IPS-18a (cell line): ENCODE data around the gene TIE1.

ENCODE experiments used
- H3K27ac ChIP-seq: one replicate; pipeline ENCODE4 v1.5.1; 2013; ENCODE audit warnings: low read length
- H3K27me3 ChIP-seq: one replicate; pipeline ENCODE4 v1.6.1; 2013; ENCODE audit warnings: mild to moderate bottlenecking, low read length; ENCODE audit not compliant: control insufficient read depth, insufficient read depth
- H3K36me3 ChIP-seq: one replicate; pipeline ENCODE4 v1.6.1; 2013; ENCODE audit warnings: low read depth, low read length; ENCODE audit not compliant: control insufficient read depth
- H3K4me1 ChIP-seq: one replicate; pipeline ENCODE4 v1.6.1; 2013; ENCODE audit warnings: low read depth, low read length; ENCODE audit not compliant: control insufficient read depth
- H3K4me3 ChIP-seq: one replicate; pipeline ENCODE4 v1.5.1; 2013; ENCODE audit warnings: low read length
- H3K9ac ChIP-seq: one replicate; pipeline ENCODE4 v1.6.1; 2013; ENCODE audit warnings: mild to moderate bottlenecking, low read length, moderate library complexity
- H3K9me3 ChIP-seq: one replicate; pipeline ENCODE4 v1.6.1; 2013; ENCODE audit warnings: low read depth, low read length; ENCODE audit not compliant: control insufficient read depth

The TIE1 gene

DNA sequence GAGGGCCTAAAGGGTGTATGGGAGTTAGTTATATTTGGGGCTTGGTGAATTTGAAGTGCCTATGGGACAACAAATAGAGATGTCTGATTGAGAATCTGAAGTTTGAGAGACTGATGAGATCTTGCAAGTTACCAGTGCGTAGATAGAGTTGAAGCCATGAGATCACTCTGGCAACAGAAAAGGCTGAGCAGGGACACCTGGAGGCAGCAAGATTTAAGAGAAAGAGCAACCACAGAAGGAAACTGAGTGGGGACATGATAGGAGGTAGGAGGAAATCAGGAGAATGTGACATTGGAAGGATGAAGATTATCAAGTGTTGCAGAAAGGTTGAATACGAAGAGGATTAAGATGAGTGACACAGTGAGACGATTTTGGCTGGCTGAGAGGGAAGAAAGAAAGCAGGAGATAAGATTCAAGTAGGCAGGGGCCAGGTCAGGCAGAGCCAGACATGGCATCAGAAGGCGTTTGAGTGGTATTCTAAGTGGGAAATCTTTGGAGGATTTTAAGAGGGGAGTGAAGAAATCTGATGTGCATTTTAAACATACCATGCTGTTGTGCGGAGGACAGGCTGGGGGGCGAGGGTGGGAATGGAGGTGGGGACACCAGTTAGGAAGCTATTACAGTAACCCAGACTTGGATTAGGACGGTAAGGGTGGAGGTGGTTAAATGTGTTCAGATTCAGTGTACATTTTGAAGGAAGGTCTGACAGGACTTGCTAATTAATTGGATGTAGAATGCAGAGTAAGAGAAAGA is 33.8 kb downstream of the TIE1 start:
- peaks cover 7% of the 10 kb centered on the region for H3K4me1 ChIP-seq
- H3K4me3 ChIP-seq: no peak overlapping the region
- no peak overlapping the region for H3K27ac ChIP-seq
- no peaks in the 10 kb centered on the region for H3K27me3 ChIP-seq
- H3K9ac ChIP-seq: no peak overlapping the region
- no peaks in the 10 kb centered on the region for H3K9me3 ChIP-seq
- no peaks in the 10 kb centered on the region for H3K36me3 ChIP-seq

DNA sequence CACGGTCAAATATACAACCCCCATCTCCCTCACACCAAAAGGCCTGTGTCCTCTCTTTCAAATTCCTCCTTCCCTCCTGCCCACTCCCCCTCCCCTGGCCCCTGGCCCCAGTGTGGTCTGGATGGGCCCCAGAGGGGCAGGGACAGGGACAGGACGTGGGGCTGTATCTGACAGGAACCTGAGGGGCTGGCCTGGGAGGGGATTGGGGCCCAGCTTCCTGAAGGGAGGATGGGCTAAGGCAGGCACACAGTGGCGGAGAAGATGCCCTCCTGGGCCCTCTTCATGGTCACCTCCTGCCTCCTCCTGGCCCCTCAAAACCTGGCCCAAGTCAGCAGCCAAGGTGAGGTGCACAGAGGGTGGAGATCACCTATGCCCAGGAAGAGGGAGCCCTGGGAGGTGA is 36.8 kb downstream of the TIE1 start, which contains the start of gene MPL:
Gene MPL, plus strand, starts transcription at position 231 of the 400 bp plus-strand sequence. Its CDS starts 31 bp downstream, at position 262.
- Histone ChIP-seq H3K9me3 (no peaks in the 10 kb centered on the region), H3K27ac (no peak within 1 kb of the TSS)

DNA sequence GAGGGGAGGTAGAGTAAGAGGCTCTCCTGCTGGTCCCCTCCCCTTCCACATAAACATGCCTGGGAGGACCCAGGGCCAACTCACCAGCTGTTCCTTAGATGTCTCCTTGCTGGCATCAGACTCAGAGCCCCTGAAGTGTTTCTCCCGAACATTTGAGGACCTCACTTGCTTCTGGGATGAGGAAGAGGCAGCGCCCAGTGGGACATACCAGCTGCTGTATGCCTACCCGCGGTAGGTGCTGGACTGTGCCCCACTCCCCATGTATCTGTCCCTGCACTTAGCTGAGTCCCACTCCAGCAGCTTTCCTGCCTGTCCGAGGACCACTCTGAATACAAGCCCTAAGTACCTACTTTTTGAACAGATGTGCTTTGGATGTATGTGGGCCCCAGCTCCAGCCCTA is 37.2 kb downstream of the TIE1 start:
- H3K9me3 ChIP-seq: no peaks in the 10 kb centered on the region
- H3K4me3 ChIP-seq: no peak overlapping the region
- H3K9ac ChIP-seq: no peak overlapping the region
- H3K36me3 ChIP-seq: no peaks in the 10 kb centered on the region
- no peaks in the 10 kb centered on the region for H3K27me3 ChIP-seq
- no peaks in the 10 kb centered on the region for H3K4me1 ChIP-seq
- no peak overlapping the region for H3K27ac ChIP-seq

More for the DNA sequence above, 36.8 kb downstream of the TIE1 start, which contains the start of gene MPL:
- no peak within 1 kb of the TSS for H3K4me3 ChIP-seq
- H3K4me1 ChIP-seq: no peaks in the 10 kb centered on the region
- no peaks in the 10 kb centered on the region for H3K27me3 ChIP-seq
- no peaks in the 10 kb centered on the region for H3K36me3 ChIP-seq
- no peak within 1 kb of the TSS for H3K9ac ChIP-seq

DNA sequence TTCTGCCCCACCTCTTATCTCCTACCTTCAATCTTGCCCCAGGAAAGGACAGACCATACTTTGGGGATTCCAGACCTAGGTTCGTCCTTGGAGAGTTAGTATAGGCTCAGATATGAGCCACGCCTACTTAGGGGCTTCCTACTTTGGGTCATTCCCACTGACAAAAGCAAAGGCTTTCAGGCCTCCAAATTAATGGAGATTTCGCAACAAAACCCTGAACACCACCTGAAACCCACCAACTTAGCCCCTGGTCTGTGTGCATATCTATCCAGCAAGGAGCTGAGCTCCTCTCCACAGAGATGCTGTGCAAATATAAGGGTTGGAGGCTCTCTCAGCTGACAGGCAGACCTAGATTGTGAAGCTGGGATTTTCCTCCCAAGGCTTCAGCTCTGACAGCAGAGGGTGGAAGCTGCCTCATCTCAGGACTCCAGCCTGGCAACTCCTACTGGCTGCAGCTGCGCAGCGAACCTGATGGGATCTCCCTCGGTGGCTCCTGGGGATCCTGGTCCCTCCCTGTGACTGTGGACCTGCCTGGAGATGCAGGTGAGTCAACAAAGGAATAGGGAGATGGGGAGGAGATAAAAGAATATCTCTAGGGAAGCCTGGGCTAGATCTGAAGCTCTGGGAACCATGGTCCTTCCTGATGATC is 38.9 kb downstream of the TIE1 start:
- Histone ChIP-seq H3K4me1 (no peaks in the 10 kb centered on the region), H3K9me3 (no peaks in the 10 kb centered on the region), H3K4me3 (no peak overlapping the region)

DNA sequence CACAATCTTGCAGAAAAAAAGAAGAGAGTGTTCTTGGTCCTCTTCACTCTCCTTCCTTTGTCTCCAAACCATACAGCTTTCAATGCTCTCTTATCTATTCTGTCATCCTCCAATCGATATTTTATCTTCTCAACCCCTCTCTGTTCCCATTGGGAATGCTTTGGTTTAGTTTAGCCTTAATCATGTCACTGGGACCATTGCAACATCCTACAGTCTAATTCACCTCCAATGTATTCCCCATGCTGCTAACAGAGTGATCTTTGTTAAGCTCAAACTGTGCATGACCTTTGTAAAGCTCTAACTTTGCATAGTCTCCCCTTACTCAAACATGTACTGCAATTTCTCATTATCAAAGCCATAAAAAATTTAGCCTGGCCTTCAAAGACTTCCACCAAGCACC is 39.8 kb downstream of the TIE1 start:
- Histone ChIP-seq H3K9ac (no peak overlapping the region), H3K9me3 (no peaks in the 10 kb centered on the region), H3K4me3 (no peak overlapping the region), H3K27me3 (no peaks in the 10 kb centered on the region), H3K36me3 (no peaks in the 10 kb centered on the region), H3K4me1 (no peaks in the 10 kb centered on the region), H3K27ac (no peak overlapping the region)

More for the DNA sequence above, 38.9 kb downstream of the TIE1 start:
- Histone ChIP-seq H3K36me3 (no peaks in the 10 kb centered on the region), H3K27me3 (no peaks in the 10 kb centered on the region), H3K9ac (no peak overlapping the region), H3K27ac (no peak overlapping the region)

DNA sequence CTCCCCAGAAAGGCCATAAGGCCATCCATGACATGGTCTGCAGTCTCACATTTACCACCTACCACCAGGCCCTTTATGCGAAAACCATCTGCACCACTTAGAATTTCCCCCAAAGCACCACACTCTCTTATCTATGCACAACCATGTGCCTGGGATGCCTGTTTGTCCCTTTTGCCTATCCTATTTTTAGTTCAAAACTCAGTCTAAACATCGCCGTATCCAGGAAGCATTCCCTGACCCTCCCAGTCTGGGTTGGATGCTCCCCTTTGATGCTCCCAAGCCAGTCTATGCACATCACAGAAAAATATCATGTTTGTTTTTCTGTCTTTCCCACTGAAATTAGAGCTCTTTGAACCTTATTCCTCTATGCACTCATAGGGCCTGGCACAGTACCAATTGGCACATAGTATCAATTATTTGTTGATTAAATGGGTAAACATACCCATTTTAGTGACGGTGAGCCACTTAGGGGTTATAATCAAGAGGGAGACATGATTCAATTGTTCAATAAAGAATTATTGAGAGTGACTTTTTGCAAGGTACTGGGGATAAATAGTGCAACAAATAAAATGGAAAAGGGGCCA is 43.6 kb downstream of the TIE1 start:
- no peak overlapping the region for H3K27ac ChIP-seq
- peaks cover 15% of the 10 kb centered on the region for H3K27me3 ChIP-seq
- peaks cover 4% of the 10 kb centered on the region for H3K4me1 ChIP-seq
- no peak overlapping the region for H3K9ac ChIP-seq
- H3K9me3 ChIP-seq: no peaks in the 10 kb centered on the region
- no peak overlapping the region for H3K4me3 ChIP-seq
- no peaks in the 10 kb centered on the region for H3K36me3 ChIP-seq

DNA sequence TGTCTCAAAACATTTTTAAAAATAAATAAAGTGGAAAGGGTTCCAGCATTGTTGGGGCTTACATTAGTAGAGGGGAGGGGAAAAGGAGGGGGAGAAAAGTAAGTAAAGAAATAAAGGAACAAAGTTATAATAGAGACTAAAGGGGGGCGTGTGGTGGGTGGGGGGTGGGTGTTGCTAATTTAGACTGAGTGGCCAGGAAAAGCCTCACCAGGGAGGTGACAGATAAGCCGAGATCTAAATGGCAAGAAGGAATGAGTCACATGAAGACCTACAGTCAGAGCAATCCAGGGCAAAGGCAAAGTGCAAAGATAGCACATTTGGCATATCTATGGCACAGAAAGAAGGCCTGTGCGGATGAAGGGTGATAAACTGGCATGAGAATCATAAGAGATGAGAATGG is 44.3 kb downstream of the TIE1 start:
- H3K4me1 ChIP-seq: peaks cover 6% of the 10 kb centered on the region
- H3K27ac ChIP-seq: no peak overlapping the region
- H3K27me3 ChIP-seq: peaks cover 15% of the 10 kb centered on the region

DNA sequence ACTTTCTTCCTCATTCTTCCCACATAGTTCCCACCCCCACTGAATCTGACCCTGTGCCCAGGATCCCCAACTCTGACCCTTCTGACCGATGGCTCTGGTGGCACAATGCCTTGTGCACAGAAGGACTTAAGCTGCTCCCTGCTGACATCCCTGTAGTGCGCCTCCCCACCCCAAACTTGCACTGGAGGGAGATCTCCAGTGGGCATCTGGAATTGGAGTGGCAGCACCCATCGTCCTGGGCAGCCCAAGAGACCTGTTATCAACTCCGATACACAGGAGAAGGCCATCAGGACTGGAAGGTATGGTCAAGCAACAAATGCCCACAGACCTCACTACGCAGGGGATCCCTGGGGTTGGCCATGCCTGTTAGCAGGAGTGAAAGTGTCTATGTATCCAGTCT is 45.9 kb downstream of the TIE1 start:
- no peak overlapping the region for H3K9ac ChIP-seq
- H3K27ac ChIP-seq: no peak overlapping the region
- H3K4me1 ChIP-seq: peaks cover 8% of the 10 kb centered on the region
- no peak overlapping the region for H3K4me3 ChIP-seq
- no peaks in the 10 kb centered on the region for H3K36me3 ChIP-seq
- no peaks in the 10 kb centered on the region for H3K9me3 ChIP-seq
- H3K27me3 ChIP-seq: peaks cover 15% of the 10 kb centered on the region

More for the DNA sequence above, 44.3 kb downstream of the TIE1 start:
- Histone ChIP-seq H3K9me3 (no peaks in the 10 kb centered on the region), H3K9ac (no peak overlapping the region), H3K36me3 (no peaks in the 10 kb centered on the region), H3K4me3 (no peak overlapping the region)

DNA sequence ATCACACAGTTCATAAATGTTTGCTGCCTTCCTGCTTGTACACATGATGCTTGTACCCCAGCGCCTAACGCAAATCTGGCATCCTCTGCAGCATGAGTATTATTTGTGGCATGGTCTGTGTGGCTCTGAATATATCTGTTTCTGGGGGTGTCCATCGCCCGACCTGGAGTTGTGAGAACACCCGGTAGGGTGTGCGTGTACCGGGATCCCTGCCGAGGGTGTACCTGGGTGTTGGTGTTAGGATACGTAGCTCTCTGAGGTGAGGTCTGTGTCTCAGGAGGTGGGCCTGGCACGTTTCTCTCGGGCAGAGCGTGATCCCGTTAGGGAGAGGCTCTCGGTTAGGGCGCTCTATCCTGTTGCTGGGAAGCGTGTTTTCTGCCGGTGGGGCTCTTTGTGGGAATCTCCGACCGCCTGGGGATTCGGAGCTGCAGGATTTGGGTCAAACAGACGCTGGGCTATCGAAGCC is 47.6 kb downstream of the TIE1 start:
- Histone ChIP-seq H3K9me3 (no peaks in the 10 kb centered on the region), H3K4me3 (peak overlapping the region; percentile 69), H3K4me1 (peaks cover 8% of the 10 kb centered on the region), H3K27me3 (peaks cover 15% of the 10 kb centered on the region), H3K27ac (no peak overlapping the region), H3K36me3 (no peaks in the 10 kb centered on the region), H3K9ac (peak overlapping the region; percentile 71)

DNA sequence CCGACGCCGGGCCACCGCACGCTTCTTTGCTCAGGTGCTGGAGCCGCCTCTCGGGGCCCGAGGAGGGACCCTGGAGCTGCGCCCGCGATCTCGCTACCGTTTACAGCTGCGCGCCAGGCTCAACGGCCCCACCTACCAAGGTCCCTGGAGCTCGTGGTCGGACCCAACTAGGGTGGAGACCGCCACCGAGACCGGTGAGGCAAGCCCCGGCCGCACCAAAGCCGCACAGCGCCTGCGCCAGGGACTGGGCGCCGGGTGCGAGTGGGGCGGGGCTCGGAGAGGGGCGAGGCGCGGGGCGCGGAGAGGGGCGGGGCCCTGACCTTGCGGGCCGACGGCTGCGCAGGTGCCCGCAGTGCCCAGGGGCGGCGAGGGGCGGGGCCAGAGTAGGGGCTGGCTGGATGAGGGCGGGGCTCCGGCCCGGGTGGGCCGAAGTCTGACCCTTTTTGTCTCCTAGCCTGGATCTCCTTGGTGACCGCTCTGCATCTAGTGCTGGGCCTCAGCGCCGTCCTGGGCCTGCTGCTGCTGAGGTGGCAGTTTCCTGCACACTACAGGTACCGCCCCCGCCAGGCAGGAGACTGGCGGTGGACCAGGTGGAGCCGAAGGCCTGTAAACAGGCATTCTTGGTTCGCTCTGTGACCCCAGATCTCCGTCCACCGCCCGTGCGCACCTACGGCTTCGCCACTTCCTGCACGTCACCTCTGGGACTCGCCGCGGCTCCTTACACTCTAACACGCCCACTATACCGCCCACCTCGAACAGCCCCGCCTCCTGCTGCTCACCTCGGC is 48.2 kb downstream of the TIE1 start:
- H3K4me3 ChIP-seq: peak overlapping the region; percentile 69
- H3K9me3 ChIP-seq: no peaks in the 10 kb centered on the region
- peaks cover 15% of the 10 kb centered on the region for H3K27me3 ChIP-seq
- H3K9ac ChIP-seq: peak overlapping the region; percentile 74
- peak overlapping the region; percentile 86 for H3K27ac ChIP-seq
- no peaks in the 10 kb centered on the region for H3K36me3 ChIP-seq
- peaks cover 8% of the 10 kb centered on the region for H3K4me1 ChIP-seq
